ENCODE data around the gene EOLA2.
"Not testable (repeated sequence)": the region's sequence is repeated elsewhere in the genome, so short reads cannot be mapped to it uniquely, and the experiment has no call there.

The EOLA2 gene

DNA sequence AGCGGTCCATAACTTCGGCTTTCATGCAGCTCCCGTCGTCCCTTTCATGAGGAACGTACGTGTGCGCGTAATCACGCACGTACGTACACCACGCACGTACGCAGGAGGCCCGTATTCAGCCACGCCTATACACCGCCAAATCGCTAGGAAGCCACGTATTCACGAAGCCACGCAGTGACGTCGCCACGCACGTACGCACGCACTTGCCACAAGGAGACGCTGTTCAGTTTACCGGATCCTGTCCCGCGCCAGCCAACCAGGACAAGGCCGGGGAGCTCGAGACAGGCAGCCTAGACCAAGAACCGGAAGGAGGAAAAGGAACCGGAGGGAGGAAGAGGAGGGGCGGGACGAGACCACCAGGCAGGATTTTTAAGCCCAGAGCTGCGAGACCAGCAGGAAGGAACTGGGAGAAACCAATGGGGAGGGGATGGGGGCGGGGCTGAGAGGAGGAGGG is at the start of gene EOLA2:
TSS of gene EOLA2 (minus strand) at position 65 of the 454 bp plus-strand sequence. CDS start 4,617 bp downstream, outside the sequence.
- DNase-seq: peak; percentile 91 to 92

DNA sequence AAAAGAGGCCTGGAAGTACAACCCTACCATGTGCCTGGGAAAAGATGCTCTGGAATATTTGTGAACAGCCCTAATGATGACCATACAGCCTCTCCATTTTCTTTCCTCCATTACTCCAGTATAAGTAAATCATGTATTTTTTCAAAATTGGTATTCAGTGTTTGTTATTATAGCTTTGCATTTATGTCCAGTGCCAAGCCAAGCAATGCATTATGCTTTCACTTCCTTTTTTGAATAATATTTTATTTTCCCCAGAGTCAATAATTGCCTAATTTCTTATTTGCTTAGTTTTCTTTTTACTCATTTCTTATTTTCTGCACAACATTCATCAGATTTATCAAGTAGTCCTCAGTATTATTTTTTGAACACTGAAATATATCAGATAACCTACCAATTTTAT is 49.3 kb upstream of the EOLA2 start:
- no peak for DNase-seq

DNA sequence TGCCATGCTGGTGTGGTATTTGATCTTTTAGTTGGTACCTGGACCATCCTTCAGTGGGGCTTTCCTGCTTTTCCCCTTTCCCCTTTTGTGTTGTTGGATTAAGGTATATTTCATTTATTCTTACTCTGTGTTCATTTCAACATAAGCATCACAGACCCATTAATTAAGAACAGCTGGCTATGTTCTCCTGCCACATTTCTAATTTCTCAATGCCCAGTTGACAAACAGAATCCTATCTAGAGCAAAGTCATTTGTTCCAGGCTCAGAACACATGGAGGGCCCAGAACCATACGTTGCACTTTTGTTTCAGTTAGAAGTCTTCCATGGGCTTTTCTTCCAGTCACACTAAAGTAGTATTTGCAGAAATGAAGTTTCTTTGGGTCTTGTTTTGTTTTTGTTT is 46.1 kb upstream of the EOLA2 start:
- DNase-seq: no peak

DNA sequence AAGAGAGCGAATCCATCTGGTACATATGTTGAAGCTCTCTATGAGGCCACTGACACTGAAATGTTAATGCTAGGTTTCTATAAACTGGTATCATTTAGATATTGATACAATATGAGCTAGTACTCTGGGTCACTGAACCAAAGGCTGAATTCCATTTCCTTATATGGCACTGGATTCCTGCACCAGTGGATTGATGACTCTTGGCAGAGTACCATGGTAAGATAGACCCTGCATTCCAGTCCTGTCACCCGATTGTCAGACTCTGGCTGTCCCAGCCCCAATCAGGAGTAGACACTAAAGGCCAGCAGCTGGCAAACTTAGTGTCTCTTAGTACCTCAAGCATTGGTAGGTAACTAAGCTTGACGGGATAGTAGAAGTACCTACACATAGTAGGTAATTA is 44.0 kb upstream of the EOLA2 start:
- DNase-seq: no peak

- DNase-seq: no peak
Measured at GRCh38 chrX:149979126-149979644, 40.9 kb upstream of the EOLA2 start.

DNA sequence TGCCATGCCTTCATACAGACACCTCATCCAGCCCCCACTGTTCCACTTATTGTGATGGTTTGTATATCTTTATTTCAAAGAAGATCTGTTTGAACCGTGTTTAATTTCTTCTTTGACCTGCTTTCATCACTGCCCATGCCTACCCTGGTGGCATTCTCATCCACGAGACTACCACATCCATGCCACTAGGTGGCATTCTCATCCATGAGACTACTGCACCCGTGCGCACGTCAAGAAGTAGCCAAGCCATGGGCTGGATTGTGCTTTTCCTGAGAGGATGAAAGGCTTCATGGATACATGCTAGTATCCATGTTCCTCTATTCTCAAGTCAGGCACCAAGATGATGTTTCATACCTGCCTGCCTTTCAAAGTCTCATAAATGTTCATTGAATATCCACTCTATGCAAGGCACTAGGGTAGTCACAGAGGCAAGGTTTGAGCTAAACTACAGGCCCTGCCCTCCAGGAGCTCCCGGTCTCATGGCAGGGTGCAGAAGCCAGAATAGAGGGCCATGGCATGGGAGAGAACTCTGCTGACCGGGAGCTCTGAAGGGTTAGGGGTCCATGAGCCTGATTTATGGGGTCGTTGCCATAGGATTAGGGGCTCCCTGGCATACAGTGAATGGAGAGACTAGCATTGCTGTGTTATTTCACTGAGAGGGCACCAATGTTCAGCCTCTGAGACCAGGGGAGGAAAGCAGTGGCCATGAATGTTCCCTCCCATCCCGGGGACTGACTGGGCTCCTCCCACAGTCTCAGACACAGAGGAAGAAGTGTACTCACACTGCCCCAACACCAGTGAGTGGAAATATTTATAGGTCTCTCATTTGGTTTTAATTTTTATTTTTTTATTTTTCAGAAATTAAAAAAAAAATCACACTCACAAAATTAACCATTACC is 24.8 kb upstream of the EOLA2 start:
- DNase-seq: peak; percentile 33 to 42

GRCh38 chrX:149962010-149962409 is 23.7 kb upstream of the EOLA2 start:
- DNase-seq: no peak

GRCh38 chrX:149961572-149961971 is 23.3 kb upstream of the EOLA2 start:
- no peak for DNase-seq

DNA sequence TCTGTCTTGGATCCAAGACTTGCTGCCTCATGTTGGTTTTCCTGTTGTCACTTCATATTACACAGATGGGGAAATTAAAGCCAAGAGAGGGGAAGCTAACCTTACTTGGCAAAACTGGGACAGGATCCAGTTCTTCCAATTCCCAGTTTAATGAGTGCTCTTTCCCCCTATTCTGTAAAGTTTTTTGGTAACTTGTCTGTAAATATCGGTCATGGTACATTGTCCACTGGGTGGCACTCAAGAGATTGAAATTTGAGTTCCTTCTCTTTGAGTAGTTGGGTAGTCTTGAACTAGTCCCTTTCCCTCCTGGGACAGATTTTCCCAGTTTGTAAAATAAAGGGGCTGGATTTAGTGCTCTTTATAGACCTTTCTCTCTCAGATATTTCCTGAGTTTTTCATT is 12.4 kb upstream of the EOLA2 start:
- no peak for DNase-seq

- DNase-seq: no peak
Measured at GRCh38 chrX:149949743-149950436, 11.6 kb upstream of the EOLA2 start.

GRCh38 chrX:149948016-149948415 is 9.7 kb upstream of the EOLA2 start:
- no peak for DNase-seq

DNA sequence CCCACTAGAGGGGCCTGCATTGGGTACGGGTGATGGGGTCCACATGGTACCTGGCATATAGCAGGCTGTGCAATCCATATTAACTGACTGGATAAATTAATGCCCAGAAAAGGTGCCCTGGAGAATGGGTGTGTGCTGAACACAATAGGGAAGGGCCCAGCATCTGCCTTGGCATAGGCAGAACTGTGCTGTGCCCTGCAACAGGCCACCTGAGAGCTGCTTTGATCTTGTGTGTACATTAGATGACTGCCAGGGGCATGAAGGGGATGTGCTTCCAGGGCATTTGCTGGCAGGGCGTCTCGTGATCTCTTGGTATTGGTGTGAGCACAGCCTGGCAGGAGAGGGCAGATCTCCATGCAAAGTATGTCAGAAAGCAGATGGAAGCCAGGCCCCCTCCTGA is 8.6 kb upstream of the EOLA2 start:
- not testable (repeated sequence) for DNase-seq

DNA sequence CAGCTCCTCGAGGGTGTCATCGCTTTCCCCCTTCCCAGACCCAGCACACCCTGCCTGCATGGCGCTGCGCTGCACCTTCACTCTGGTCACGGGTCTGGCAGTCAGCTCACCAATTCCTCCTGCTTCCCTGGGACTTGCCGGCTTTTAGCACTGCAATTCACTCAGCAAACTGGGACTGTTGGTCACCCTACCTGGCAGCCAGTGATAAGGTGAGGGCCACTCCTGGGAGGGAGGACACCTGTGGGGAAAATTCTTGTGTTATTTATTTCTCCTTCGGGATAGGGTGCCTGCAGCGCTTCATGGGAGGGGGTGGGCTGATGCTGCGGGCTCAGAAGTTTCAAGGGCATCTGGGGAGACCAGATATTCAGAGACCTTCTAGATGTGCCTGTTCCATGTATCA is 7.5 kb upstream of the EOLA2 start:
- DNase-seq: not testable (repeated sequence)

GRCh38 chrX:149945087-149945670 is 6.9 kb upstream of the EOLA2 start:
- not testable (repeated sequence) for DNase-seq

DNA sequence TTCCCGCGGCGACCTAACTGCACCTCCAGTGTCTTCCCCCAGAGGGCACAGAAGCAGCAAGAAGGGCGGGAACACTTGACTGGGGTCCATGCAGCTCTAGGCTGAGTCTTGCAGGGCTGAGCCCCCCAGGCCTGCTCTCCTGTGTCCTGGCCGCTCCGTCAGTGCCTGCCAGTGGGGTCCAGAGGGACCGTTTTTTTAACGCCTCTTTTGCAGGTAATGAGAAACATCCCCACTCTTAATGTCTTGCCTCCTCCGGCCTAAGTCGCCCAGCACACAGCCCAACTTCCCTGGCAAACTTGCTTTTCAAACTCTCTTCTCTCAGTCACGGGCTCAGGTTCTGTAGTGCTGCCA is 2.4 kb upstream of the EOLA2 start:
- DNase-seq: not testable (repeated sequence)

- peak; percentile 90 to 93 for DNase-seq
Measured at GRCh38 chrX:149939905-149940673, 1.8 kb upstream of the EOLA2 start.

DNA sequence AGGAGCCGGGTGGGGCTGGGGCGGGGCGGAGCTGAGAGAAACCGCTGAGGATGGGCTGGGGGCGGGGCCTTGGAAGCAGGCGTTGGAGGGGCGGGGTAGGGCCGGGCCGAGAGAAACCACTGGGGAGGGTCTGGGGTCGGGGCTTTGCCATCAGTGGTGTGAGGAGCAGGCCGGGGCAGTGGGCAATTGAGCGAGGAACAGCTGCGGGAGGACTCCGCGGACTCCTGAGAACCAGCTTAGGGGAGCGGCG is 1.3 kb upstream of the EOLA2 start:
- no peak for DNase-seq

DNA sequence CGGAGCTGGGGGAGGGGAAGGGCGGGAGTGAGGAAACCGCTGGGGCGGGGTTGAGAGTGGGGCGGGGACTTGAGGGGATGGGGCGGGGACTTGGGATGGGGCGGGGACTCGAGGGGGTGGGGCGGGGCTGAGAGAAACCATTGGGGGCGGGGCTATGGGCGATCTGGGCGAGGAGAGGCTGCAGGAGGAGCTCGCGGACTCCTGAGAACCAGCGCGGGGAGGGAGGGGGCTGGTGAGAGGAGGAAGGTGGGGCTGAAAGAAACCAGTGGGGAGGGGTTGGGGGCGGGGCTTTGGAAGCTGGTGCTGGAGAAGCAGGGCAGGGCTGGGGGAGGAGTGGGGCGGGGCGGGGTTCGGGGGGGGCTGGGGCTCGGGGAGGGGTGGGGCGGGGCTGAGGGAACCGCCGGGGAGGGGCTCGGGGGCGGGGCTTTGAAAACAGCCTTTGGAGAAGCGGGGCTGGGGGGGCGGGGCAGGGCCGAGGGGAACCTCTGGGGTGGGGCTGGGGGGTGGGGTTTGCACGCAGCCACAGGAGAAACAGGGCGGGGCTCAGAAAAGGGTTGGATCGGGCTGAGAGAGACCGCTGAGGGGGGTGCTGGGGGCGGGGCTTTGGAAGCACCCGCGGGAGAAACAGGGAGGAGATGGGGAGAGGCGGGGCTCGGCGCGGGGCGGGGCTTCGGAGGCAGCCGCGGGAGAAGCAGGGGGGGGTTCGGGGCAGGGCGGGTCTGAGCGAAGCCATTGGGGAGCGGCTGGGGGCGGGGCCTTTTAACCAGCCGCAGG is 777 bp upstream of the EOLA2 start:
- DNase-seq: peak; percentile 87 to 91

- DNase-seq: peak in 1 of 2 experiments; percentile 20
Measured at GRCh38 chrX:149937871-149938426, 342 bp downstream of the EOLA2 start.

DNA sequence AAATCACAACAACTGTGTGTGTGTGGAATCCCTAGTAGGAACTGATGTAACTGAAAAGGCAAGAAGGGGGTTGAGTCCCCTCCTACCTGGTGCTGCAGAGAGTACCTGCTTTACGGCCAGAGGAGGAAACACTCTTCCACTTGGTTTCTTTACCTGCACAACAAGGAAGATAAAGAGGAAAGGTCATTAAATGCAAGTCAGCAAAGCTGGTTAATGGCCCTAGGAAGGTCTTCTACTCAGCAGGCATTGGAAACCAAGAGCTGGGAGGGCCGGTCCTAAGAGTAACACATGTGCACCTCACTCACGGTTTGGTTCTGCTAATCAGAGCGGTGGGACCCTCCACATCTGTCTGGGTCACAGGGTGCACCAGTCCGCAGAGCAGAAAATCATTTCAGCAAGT is 963 bp downstream of the EOLA2 start:
- not testable (repeated sequence) for DNase-seq

DNA sequence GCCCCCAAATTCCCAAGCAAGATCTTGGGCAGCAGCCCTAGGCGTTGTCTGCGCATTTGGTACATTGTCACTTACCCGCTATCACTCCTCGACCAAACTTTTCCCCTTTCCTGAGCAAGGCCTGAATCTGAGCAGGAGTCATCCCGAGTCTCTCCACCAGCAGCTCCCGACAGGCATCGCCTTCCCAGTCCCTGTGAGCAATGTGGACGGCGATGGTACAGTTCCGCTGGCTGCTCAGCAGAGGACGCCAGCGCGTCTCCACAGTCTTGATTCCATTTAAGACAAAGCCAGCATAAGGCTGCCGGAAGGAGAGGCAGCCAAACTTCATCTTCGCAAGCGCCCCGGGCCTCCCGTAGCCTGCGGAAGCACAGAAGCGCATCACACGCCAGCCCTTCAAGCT is 4.7 kb downstream of the EOLA2 start:
- not testable (repeated sequence) for DNase-seq

DNA sequence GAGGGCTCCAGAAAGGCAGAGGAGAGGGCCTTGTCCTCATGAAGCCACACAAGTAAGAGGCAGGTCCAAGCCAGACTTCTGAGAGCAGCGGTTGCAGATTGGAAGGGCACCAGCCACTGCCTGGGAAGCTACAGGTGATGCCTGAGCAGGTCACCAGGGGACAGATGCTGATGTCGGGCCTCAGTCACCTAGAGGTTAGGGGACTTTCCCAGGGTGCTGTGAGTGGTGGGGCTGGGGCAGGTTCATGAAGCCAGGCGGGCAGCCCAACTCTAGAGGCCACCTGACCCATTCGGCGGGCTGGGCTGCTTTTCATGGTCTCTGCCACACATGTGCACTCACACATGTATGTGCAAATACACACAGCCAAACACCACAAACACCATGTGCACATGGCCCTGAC is 5.3 kb downstream of the EOLA2 start:
- not testable (repeated sequence) for DNase-seq

Data from activated T-cell treated with anti-CD3 and anti-CD28 coated beads, Interleukin-2, amount 50 U/mL, for 48 hours (primary cell).